ENCODE measurements around the gene CTAG1A. TPM values are rescaled to one million over a fixed set of nuclear protein-coding genes. Genes with fewer than 3 reads are reported as not detected.
A peak's percentile ranks its signal among the peaks of the same experiment; 100 is the strongest.
"Not testable (repeated sequence)": the region's sequence is repeated elsewhere in the genome, so short reads cannot be mapped to it uniquely, and the experiment has no call there.

CTAG1A gene
- total and polyA plus RNA-seq, 9 of the 15 experiments (the other 6 are each of a cell fraction or from before 2014, with no cell fraction given): 0.32 TPM; not detected in 8

- intact Hi-C loops (cut with micrococcal nuclease); FAIRE-seq; H3K4me3 ChIP-seq; ATAC-seq; H3K79me2 ChIP-seq (ENCODE audit: control insufficient read depth, insufficient read depth, low read length); in situ Hi-C loops (cut with MboI); DNase-seq (ENCODE audit: extremely low read depth in 1 of 4, low spot score in 3 of 4); H3K4me2 ChIP-seq (ENCODE audit: insufficient read depth, low read length); H3K9me3 ChIP-seq (replicated peaks; ENCODE audit: control insufficient read depth, insufficient read depth, low read depth, low read length); H4K20me1 ChIP-seq (replicated peaks; ENCODE audit: control insufficient read depth, insufficient read depth, low read length); CTCF ChIA-PET (ENCODE audit: low intra/inter-chr PET ratio); H3K36me3 ChIP-seq (ENCODE audit: control insufficient read depth, insufficient read depth, low read length); H3K27me3 ChIP-seq (ENCODE audit: control insufficient read depth in 2 of 2, insufficient read depth in 2 of 2, low read length in 2 of 2); H3K27ac ChIP-seq (ENCODE audit: extremely low read depth, low read depth, low read length); H3K4me1 ChIP-seq (replicated peaks in 1 of 2; ENCODE audit: control insufficient read depth in 2 of 2, insufficient read depth in 2 of 2, low read length in 2 of 2); H2AFZ ChIP-seq (ENCODE audit: low read depth, low read length); H3K9ac ChIP-seq (ENCODE audit: insufficient read depth in 1 of 2, low read depth in 2 of 2, low read length in 2 of 2); H3K9me1 ChIP-seq (ENCODE audit: control insufficient read depth, insufficient read depth, low read length); BruUV-seq (replicated peaks); POLR2A ChIA-PET: not testable (repeated sequence)
- no CpG with 5 or more reads among the region's 11 CpGs for WGBS (ENCODE audit: insufficient coverage, low coverage, missing lambda C conversion rate)
Observed at GRCh38 chrX:154630949-154631348, 46.0 kb downstream of the CTAG1A start.

- intact Hi-C loops (cut with micrococcal nuclease); FAIRE-seq; in situ Hi-C loops (cut with MboI): not testable (repeated sequence)
Observed at GRCh38 chrX:154633661-154634060, 48.7 kb downstream of the CTAG1A start.

More at GRCh38 chrX:154633661-154634060, 48.7 kb downstream of the CTAG1A start:
- BruUV-seq (replicated peaks); H3K9me3 ChIP-seq (replicated peaks; ENCODE audit: control insufficient read depth, insufficient read depth, low read depth, low read length); CTCF ChIA-PET (ENCODE audit: low intra/inter-chr PET ratio); H3K4me3 ChIP-seq; H3K4me1 ChIP-seq (replicated peaks in 1 of 2; ENCODE audit: control insufficient read depth in 2 of 2, insufficient read depth in 2 of 2, low read length in 2 of 2); H3K9ac ChIP-seq (ENCODE audit: insufficient read depth in 1 of 2, low read depth in 2 of 2, low read length in 2 of 2); POLR2A ChIA-PET; DNase-seq (ENCODE audit: extremely low read depth in 1 of 4, low spot score in 3 of 4); H2AFZ ChIP-seq (ENCODE audit: low read depth, low read length); H3K36me3 ChIP-seq (ENCODE audit: control insufficient read depth, insufficient read depth, low read length); H3K27ac ChIP-seq (ENCODE audit: extremely low read depth, low read depth, low read length); H3K27me3 ChIP-seq (ENCODE audit: control insufficient read depth in 2 of 2, insufficient read depth in 2 of 2, low read length in 2 of 2); H3K4me2 ChIP-seq (ENCODE audit: insufficient read depth, low read length); H3K9me1 ChIP-seq (ENCODE audit: control insufficient read depth, insufficient read depth, low read length); H3K79me2 ChIP-seq (ENCODE audit: control insufficient read depth, insufficient read depth, low read length); H4K20me1 ChIP-seq (replicated peaks; ENCODE audit: control insufficient read depth, insufficient read depth, low read length): not testable (repeated sequence)
- peak; percentile 64 for ATAC-seq
- no CpG with 5 or more reads among the region's 11 CpGs for WGBS (ENCODE audit: insufficient coverage, low coverage, missing lambda C conversion rate)

Small RNAs within 50 kb of the gene (small RNA-seq; reads per million reads assigned to genes)
- gene AC244090.1: not detected
- not detected for gene AC244107.2

Other genes starting within 250 kb of the CTAG1A start
Only the 7 nearest of the 21 such genes appear.
- 140 and 170 TPM in 2 replicates for gene UBL4A, start 98.5 kb upstream of the CTAG1A start, total RNA-seq (2014; rRNA removed)
- gene UBL4A, start 98.5 kb upstream of the CTAG1A start, total RNA-seq (2014; rRNA removed; fragmentation: Illumina TruSeq; extraction: Trizol): 51.5 and 69.9 TPM in 2 replicates
- gene UBL4A, start 98.5 kb upstream of the CTAG1A start, total RNA-seq (2015; rRNA removed; fragmentation: Illumina TruSeq; extraction: Trizol): 99.9 and 100 TPM in 2 replicates
- 120 TPM in 2 replicates for gene UBL4A, start 98.5 kb upstream of the CTAG1A start, total RNA-seq (2021)
- gene UBL4A, start 98.5 kb upstream of the CTAG1A start, polyA plus RNA-seq (2011; rRNA removed): 73.9 and 78.4 TPM in 2 replicates
- 101 and 112 TPM in 2 replicates for gene UBL4A, start 98.5 kb upstream of the CTAG1A start, polyA plus RNA-seq (2014; fragmentation: Illumina TruSeq; extraction: Trizol)
- 10 to 100 TPM; 15.2 to 31.7 TPM for gene UBL4A, start 98.5 kb upstream of the CTAG1A start, polyA plus RNA-seq (2014; fragmentation: Nextera tagmentation; extraction: Ambion mirVana)
- 115 and 119 TPM in 2 replicates for gene UBL4A, start 98.5 kb upstream of the CTAG1A start, polyA plus RNA-seq (2014; rRNA removed)
- gene SLC10A3, start 94.5 kb upstream of the CTAG1A start, total RNA-seq (2014; rRNA removed): 21.7 and 28.6 TPM in 2 replicates
- gene SLC10A3, start 94.5 kb upstream of the CTAG1A start, total RNA-seq (2014; rRNA removed; fragmentation: Illumina TruSeq; extraction: Trizol): 5.5 and 9.6 TPM in 2 replicates
- 19.7 and 20.7 TPM in 2 replicates for gene SLC10A3, start 94.5 kb upstream of the CTAG1A start, total RNA-seq (2015; rRNA removed; fragmentation: Illumina TruSeq; extraction: Trizol)
- 30.6 and 31.6 TPM in 2 replicates for gene SLC10A3, start 94.5 kb upstream of the CTAG1A start, total RNA-seq (2021)
- 10.7 and 15.1 TPM in 2 replicates for gene SLC10A3, start 94.5 kb upstream of the CTAG1A start, polyA plus RNA-seq (2011; rRNA removed)
- gene SLC10A3, start 94.5 kb upstream of the CTAG1A start, polyA plus RNA-seq (2014; fragmentation: Illumina TruSeq; extraction: Trizol): 16.7 and 33.1 TPM in 2 replicates
- 1 to 10 TPM; 5.2 to 6.0 TPM for gene SLC10A3, start 94.5 kb upstream of the CTAG1A start, polyA plus RNA-seq (2014; fragmentation: Nextera tagmentation; extraction: Ambion mirVana)
- 26.2 and 33.4 TPM in 2 replicates for gene SLC10A3, start 94.5 kb upstream of the CTAG1A start, polyA plus RNA-seq (2014; rRNA removed)
- 53.3 and 67.6 TPM in 2 replicates for gene FAM3A, start 68.9 kb upstream of the CTAG1A start, total RNA-seq (2014; rRNA removed)
- gene FAM3A, start 68.9 kb upstream of the CTAG1A start, total RNA-seq (2014; rRNA removed; fragmentation: Illumina TruSeq; extraction: Trizol): 6.6 and 10.0 TPM in 2 replicates
- 27.0 and 32.3 TPM in 2 replicates for gene FAM3A, start 68.9 kb upstream of the CTAG1A start, total RNA-seq (2015; rRNA removed; fragmentation: Illumina TruSeq; extraction: Trizol)
- gene FAM3A, start 68.9 kb upstream of the CTAG1A start, total RNA-seq (2021): 68.9 and 70.6 TPM in 2 replicates
- gene FAM3A, start 68.9 kb upstream of the CTAG1A start, polyA plus RNA-seq (2011; rRNA removed): 29.2 and 44.1 TPM in 2 replicates
- gene FAM3A, start 68.9 kb upstream of the CTAG1A start, polyA plus RNA-seq (2014; fragmentation: Illumina TruSeq; extraction: Trizol): 24.2 and 44.9 TPM in 2 replicates
- 1 to 10 TPM in 1 of 2 experiments, under 1 TPM in 1; 0.75 to 1.8 TPM for gene FAM3A, start 68.9 kb upstream of the CTAG1A start, polyA plus RNA-seq (2014; fragmentation: Nextera tagmentation; extraction: Ambion mirVana)
- gene FAM3A, start 68.9 kb upstream of the CTAG1A start, polyA plus RNA-seq (2014; rRNA removed): 62.9 and 66.7 TPM in 2 replicates
- 80.2 and 104 TPM in 2 replicates for gene G6PD, start 38.3 kb upstream of the CTAG1A start, total RNA-seq (2014; rRNA removed)
- gene G6PD, start 38.3 kb upstream of the CTAG1A start, total RNA-seq (2014; rRNA removed; fragmentation: Illumina TruSeq; extraction: Trizol): 28.7 and 44.7 TPM in 2 replicates
- 66.4 and 73.6 TPM in 2 replicates for gene G6PD, start 38.3 kb upstream of the CTAG1A start, total RNA-seq (2015; rRNA removed; fragmentation: Illumina TruSeq; extraction: Trizol)
- gene G6PD, start 38.3 kb upstream of the CTAG1A start, total RNA-seq (2021): 205 and 212 TPM in 2 replicates
- gene G6PD, start 38.3 kb upstream of the CTAG1A start, polyA plus RNA-seq (2011; rRNA removed): 44.6 and 133 TPM in 2 replicates
- gene G6PD, start 38.3 kb upstream of the CTAG1A start, polyA plus RNA-seq (2014; fragmentation: Illumina TruSeq; extraction: Trizol): 222 and 260 TPM in 2 replicates
- 10 to 100 TPM in 1 of 2 experiments, 1 to 10 TPM in 1; 2.9 to 18.3 TPM for gene G6PD, start 38.3 kb upstream of the CTAG1A start, polyA plus RNA-seq (2014; fragmentation: Nextera tagmentation; extraction: Ambion mirVana)
- 86.3 and 104 TPM in 2 replicates for gene G6PD, start 38.3 kb upstream of the CTAG1A start, polyA plus RNA-seq (2014; rRNA removed)
- gene IKBKG, start 37.5 kb upstream of the CTAG1A start, total RNA-seq (2014; rRNA removed): 28.2 and 45.3 TPM in 2 replicates
- 6.8 and 10.6 TPM in 2 replicates for gene IKBKG, start 37.5 kb upstream of the CTAG1A start, total RNA-seq (2014; rRNA removed; fragmentation: Illumina TruSeq; extraction: Trizol)
- 21.9 and 22.2 TPM in 2 replicates for gene IKBKG, start 37.5 kb upstream of the CTAG1A start, total RNA-seq (2015; rRNA removed; fragmentation: Illumina TruSeq; extraction: Trizol)
- gene IKBKG, start 37.5 kb upstream of the CTAG1A start, total RNA-seq (2021): 46.2 and 51.8 TPM in 2 replicates
- gene IKBKG, start 37.5 kb upstream of the CTAG1A start, polyA plus RNA-seq (2011; rRNA removed): 23.4 and 29.9 TPM in 2 replicates
- 18.6 and 29.3 TPM in 2 replicates for gene IKBKG, start 37.5 kb upstream of the CTAG1A start, polyA plus RNA-seq (2014; fragmentation: Illumina TruSeq; extraction: Trizol)
- gene IKBKG, start 37.5 kb upstream of the CTAG1A start, polyA plus RNA-seq (2014; fragmentation: Nextera tagmentation; extraction: Ambion mirVana): under 1 TPM; 0.68 to 0.99 TPM
- gene IKBKG, start 37.5 kb upstream of the CTAG1A start, polyA plus RNA-seq (2014; rRNA removed): 52.9 and 60.0 TPM in 2 replicates
- gene CTAG1B, start 34.1 kb downstream of the CTAG1A start, total RNA-seq (2014; rRNA removed): not detected in 2 replicates
- not detected in 2 replicates for gene CTAG1B, start 34.1 kb downstream of the CTAG1A start, total RNA-seq (2014; rRNA removed; fragmentation: Illumina TruSeq; extraction: Trizol)
- not detected in 2 replicates for gene CTAG1B, start 34.1 kb downstream of the CTAG1A start, total RNA-seq (2015; rRNA removed; fragmentation: Illumina TruSeq; extraction: Trizol)
- gene CTAG1B, start 34.1 kb downstream of the CTAG1A start, total RNA-seq (2021): not detected in 2 replicates
- gene CTAG1B, start 34.1 kb downstream of the CTAG1A start, polyA plus RNA-seq (2011; rRNA removed): not detected in 2 replicates
- not detected in 2 replicates for gene CTAG1B, start 34.1 kb downstream of the CTAG1A start, polyA plus RNA-seq (2014; fragmentation: Illumina TruSeq; extraction: Trizol)
- not detected for gene CTAG1B, start 34.1 kb downstream of the CTAG1A start, polyA plus RNA-seq (2014; fragmentation: Nextera tagmentation; extraction: Ambion mirVana)
- gene CTAG1B, start 34.1 kb downstream of the CTAG1A start, polyA plus RNA-seq (2014; rRNA removed): not detected in 2 replicates
- 63.0 and 68.5 TPM in 2 replicates for gene CTAG2, start 68.4 kb downstream of the CTAG1A start, total RNA-seq (2014; rRNA removed)
- gene CTAG2, start 68.4 kb downstream of the CTAG1A start, total RNA-seq (2014; rRNA removed; fragmentation: Illumina TruSeq; extraction: Trizol): 4.1 and 8.2 TPM in 2 replicates
- 18.8 and 21.0 TPM in 2 replicates for gene CTAG2, start 68.4 kb downstream of the CTAG1A start, total RNA-seq (2015; rRNA removed; fragmentation: Illumina TruSeq; extraction: Trizol)
- 36.0 and 38.0 TPM in 2 replicates for gene CTAG2, start 68.4 kb downstream of the CTAG1A start, total RNA-seq (2021)
- gene CTAG2, start 68.4 kb downstream of the CTAG1A start, polyA plus RNA-seq (2011; rRNA removed): 26.1 and 117 TPM in 2 replicates
- 9.1 and 15.1 TPM in 2 replicates for gene CTAG2, start 68.4 kb downstream of the CTAG1A start, polyA plus RNA-seq (2014; fragmentation: Illumina TruSeq; extraction: Trizol)
- 1 to 10 TPM; 1.7 to 2.1 TPM for gene CTAG2, start 68.4 kb downstream of the CTAG1A start, polyA plus RNA-seq (2014; fragmentation: Nextera tagmentation; extraction: Ambion mirVana)
- gene CTAG2, start 68.4 kb downstream of the CTAG1A start, polyA plus RNA-seq (2014; rRNA removed): 54.7 and 56.0 TPM in 2 replicates